GM12892 (cell line): ENCODE data around the gene USF1.

Source experiments
- POLR2A ChIP-seq: IDR thresholded peaks from 2 replicates; pipeline ENCODE4 v1.6.1; 2011; ENCODE audit warnings: low read depth, low read length, control low read depth
- POLR2AphosphoS5 ChIP-seq: IDR thresholded peaks from 2 replicates; pipeline ENCODE4 v1.6.1; 2011; ENCODE audit warnings: low read depth, low read length, control low read depth

DNA sequence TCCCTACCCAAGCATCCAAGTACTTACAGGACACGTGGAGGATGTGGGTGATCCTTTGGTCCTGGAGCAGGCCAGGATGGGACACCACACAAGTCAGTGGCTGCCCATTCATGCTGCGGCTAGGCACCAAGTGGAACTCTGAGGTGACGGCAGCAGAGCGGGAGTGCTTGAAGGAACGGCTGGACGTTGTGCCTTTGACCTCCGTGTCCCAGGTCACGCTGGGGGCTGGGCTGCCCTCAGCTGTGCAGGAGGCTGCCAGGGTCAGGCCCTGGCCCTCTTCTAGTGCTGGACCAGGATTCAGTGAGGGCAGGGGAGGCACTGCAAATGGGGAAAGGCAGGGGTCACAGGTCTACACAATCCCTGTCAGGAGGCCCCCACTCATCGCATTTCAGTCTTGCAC lies 31.6 kb upstream of the USF1 start:
- TF ChIP-seq POLR2A (no peak), POLR2AphosphoS5 (no peak)
